SU-DHL-6 (cell line): ENCODE measurements around the gene TPGS1.
"Not testable (repeated sequence)": the region's sequence is repeated elsewhere in the genome, so short reads cannot be mapped to it uniquely, and the experiment has no call there.

Experiments used
- H2AFZ ChIP-seq: fragments of 200-600 bp; sonication (generic); 2 replicates; pipeline ENCODE4 v1.6.1; 2014; ENCODE audit warnings: low read depth, mild to moderate bottlenecking, moderate library complexity, mixed read lengths, antibody characterized with exemption, low read length; ENCODE audit not compliant: severe bottlenecking
- H3F3A ChIP-seq: fragments of 200-600 bp; shearing (Covaris generic); 2 replicates; pipeline ENCODE4 v1.6.0; 2016; ENCODE audit warnings: antibody characterized with exemption, mild to moderate bottlenecking; ENCODE audit not compliant: insufficient read depth
- H3K27ac ChIP-seq: fragments of 200-600 bp; sonication (generic); 2 replicates; pipeline ENCODE4 v1.5.1; 2016; ENCODE audit warnings: low read depth, mild to moderate bottlenecking, low read length, moderate library complexity, mixed read lengths
- H3K27me3 ChIP-seq: fragments of 200-600 bp; sonication (generic), shearing (Covaris generic); 2 replicates; pipeline ENCODE4 v1.6.0; 2014; ENCODE audit warnings: mild to moderate bottlenecking, low read length
- H3K36me3 ChIP-seq: fragments of 200-600 bp; sonication (generic); 2 replicates; pipeline ENCODE4 v1.6.1; 2014; ENCODE audit warnings: mild to moderate bottlenecking, low read length, mixed read lengths
- H3K4me2 ChIP-seq: fragments of 300-600, 200-600 bp; shearing (Covaris generic), sonication (generic); 2 replicates; pipeline ENCODE4 v1.6.0; 2014; ENCODE audit warnings: low read length, low read depth, mild to moderate bottlenecking; ENCODE audit not compliant: poor library complexity, severe bottlenecking
- H3K4me3 ChIP-seq: fragments of 200-600 bp; sonication (generic); 2 replicates; pipeline ENCODE4 v1.5.1; 2014; ENCODE audit warnings: antibody characterized with exemption, low read length, mild to moderate bottlenecking, mixed read lengths; ENCODE audit not compliant: insufficient read depth, poor library complexity, severe bottlenecking
- H3K79me2 ChIP-seq: fragments of 200-600 bp; sonication (generic); 2 replicates; pipeline ENCODE4 v1.6.1; 2014; ENCODE audit warnings: mild to moderate bottlenecking, low read length, moderate library complexity; ENCODE audit not compliant: insufficient read depth
- H3K9ac ChIP-seq: fragments of 200-600 bp; sonication (generic); 2 replicates; pipeline ENCODE4 v1.7.0; 2014; ENCODE audit warnings: mild to moderate bottlenecking, low read length
- H3K9me2 ChIP-seq: fragments of 200-600 bp; sonication (generic); replicated peaks from 2 replicates; pipeline ENCODE4 v1.6.1; 2014; ENCODE audit warnings: low read length; ENCODE audit not compliant: insufficient read depth
- H3K9me3 ChIP-seq: fragments of 200-600 bp; sonication (generic); 2 replicates; pipeline ENCODE4 v1.6.1; 2014; ENCODE audit warnings: low read length, mixed read lengths; ENCODE audit not compliant: insufficient read depth
- H4K20me1 ChIP-seq: fragments of 200-600 bp; sonication (generic); 2 replicates; pipeline ENCODE4 v1.6.1; 2014; ENCODE audit warnings: low read depth, mild to moderate bottlenecking, antibody characterized with exemption, low read length, moderate library complexity, mixed read lengths
- EZH2phosphoT487 ChIP-seq: fragments of 200-600 bp; sonication (generic), shearing (Covaris generic); conservative IDR thresholded peaks from 2 replicates; pipeline ENCODE4 v1.6.1; 2018; ENCODE audit warnings: mild to moderate bottlenecking, antibody characterized with exemption, low read length, moderate library complexity, mixed read lengths
- TF ChIP-seq, protein P1 (sequence below): fragments of 200-600 bp; sonication (generic); IDR thresholded peaks from one replicate; pipeline ENCODE4 v1.5.1; 2017; ENCODE audit warnings: antibody characterized with exemption, mild to moderate bottlenecking, low read length, moderate library complexity; ENCODE audit not compliant: insufficient read depth, poor library complexity, severe bottlenecking

Gene TPGS1

DNA sequence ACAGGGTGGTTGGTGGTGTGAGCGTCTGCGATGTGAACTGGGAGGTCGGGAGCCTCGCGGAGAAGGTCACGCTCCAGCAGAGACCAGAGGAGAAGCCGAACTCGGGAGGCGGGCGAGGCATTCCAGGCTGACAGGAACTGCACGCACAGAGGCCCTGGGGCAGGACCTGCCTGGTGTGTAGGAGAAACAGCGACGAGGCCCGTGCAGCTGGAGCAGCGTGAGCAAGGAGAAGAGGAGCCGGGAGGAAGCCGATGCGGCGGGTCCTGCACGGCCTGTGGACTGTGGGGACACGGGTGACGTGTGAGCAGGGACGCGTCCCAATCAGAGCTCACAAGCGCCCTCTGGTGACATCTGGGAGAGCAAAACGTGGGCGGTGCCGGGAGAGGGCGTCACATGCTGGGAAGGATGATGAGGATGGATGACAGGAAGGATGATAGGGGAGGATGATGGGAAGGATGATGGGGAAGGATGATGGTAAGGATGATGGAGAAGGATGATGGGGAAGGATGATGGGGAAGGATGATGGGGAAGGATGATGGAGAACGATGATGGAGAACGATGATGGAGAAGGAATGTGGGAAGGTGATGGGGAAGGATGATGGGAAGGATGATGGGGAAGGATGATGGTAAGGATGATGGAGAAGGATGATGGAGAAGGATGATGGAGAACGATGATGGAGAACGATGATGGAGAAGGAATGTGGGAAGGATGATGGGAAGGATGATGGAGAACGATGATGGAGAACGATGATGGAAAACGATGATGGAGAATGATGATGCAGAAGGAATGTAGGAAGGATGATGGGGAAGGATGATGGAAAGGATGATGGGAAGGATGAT, 27.1 kb upstream of the TPGS1 start:
- H3F3A ChIP-seq: peaks cover 11% of the 10 kb centered on the region
- no peak overlapping the region for H3K4me2 ChIP-seq
- TF ChIP-seq EZH2phosphoT487: no peak
- TF ChIP-seq, protein P1, sequence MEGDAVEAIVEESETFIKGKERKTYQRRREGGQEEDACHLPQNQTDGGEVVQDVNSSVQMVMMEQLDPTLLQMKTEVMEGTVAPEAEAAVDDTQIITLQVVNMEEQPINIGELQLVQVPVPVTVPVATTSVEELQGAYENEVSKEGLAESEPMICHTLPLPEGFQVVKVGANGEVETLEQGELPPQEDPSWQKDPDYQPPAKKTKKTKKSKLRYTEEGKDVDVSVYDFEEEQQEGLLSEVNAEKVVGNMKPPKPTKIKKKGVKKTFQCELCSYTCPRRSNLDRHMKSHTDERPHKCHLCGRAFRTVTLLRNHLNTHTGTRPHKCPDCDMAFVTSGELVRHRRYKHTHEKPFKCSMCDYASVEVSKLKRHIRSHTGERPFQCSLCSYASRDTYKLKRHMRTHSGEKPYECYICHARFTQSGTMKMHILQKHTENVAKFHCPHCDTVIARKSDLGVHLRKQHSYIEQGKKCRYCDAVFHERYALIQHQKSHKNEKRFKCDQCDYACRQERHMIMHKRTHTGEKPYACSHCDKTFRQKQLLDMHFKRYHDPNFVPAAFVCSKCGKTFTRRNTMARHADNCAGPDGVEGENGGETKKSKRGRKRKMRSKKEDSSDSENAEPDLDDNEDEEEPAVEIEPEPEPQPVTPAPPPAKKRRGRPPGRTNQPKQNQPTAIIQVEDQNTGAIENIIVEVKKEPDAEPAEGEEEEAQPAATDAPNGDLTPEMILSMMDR: no peak
- no peaks in the 10 kb centered on the region for H3K36me3 ChIP-seq
- H3K27me3 ChIP-seq: no peaks in the 10 kb centered on the region
- H4K20me1 ChIP-seq: no peaks in the 10 kb centered on the region
- H3K9ac ChIP-seq: no peak overlapping the region
- no peak overlapping the region for H3K27ac ChIP-seq
- no peaks in the 10 kb centered on the region for H3K79me2 ChIP-seq
- H3K9me2 ChIP-seq: no peaks in the 10 kb centered on the region
- H3K9me3 ChIP-seq: peaks cover 16% of the 10 kb centered on the region; the same call in 1 of the 2 replicates
- H3K4me3 ChIP-seq: no peak overlapping the region
- no peak overlapping the region for H2AFZ ChIP-seq

DNA sequence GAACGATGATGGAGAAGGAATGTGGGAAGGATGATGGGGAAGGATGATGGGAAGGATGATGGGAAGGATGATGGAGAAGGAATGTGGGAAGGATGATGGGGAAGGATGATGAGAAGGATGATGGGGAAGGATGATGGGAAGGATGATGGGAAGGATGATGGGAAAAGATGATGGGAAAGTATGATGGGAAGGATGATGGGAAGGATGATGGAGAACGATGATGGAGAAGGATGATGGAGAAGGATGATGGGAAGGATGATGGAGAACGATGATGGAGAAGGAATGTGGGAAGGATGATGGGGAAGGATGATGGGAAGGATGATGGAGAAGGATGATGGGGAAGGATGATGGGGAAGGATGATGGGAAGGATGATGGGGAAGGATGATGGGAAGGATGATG, 26.2 kb upstream of the TPGS1 start:
- not testable (repeated sequence) for H2AFZ ChIP-seq, H3K9ac ChIP-seq, H3K79me2 ChIP-seq, H3K27ac ChIP-seq, H4K20me1 ChIP-seq, H3K4me3 ChIP-seq, H3K36me3 ChIP-seq, H3K4me2 ChIP-seq, H3K27me3 ChIP-seq, H3K9me2 ChIP-seq
- H3F3A ChIP-seq: peaks cover 11% of the 10 kb centered on the region
- H3K9me3 ChIP-seq: peaks cover 16% of the 10 kb centered on the region; the same call in 1 of the 2 replicates

DNA sequence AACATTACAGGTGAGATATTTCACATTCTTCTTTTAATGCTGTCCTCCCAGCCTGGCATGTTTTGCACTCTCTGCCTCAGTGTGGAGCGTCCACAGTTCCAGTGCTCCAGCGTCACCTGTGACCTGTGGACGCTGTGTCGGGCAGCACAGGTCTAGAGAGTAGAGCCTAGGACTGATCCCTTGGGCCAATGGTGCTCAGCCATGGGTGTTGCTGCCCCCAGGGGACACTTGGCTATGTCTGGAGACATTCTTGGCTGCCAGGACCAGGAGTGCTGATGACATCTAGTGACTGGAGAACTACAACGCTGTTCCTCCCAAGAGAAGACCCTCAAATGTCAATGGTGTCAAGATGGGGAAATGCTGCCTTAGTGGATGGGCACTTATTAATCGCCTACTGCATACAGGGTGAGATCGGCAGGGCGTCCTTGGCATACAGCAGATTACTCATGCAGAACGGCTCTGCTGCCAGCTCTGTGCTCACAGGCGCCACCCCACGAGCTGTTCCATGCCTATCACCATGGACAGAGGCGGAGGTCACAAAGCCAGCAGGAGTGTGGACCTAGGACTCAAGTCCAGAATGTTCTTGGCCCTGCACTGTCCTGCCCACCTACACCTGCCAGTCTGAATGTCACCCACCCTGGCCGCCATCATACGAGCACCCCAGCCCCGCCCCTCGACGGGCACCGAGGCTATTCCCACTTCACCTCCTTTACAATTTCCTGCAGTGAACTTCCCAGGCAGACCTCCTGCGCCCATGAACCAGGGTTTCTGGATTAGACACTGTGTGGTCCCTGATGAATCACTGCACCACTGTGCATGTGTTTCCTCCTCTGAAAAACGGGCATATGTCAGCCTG, 24.9 kb upstream of the TPGS1 start:
- Histone ChIP-seq H3K9ac (no peak overlapping the region), H3K79me2 (no peaks in the 10 kb centered on the region), H3K4me2 (no peak overlapping the region), H3K4me3 (no peak overlapping the region), H4K20me1 (no peaks in the 10 kb centered on the region), H3K27ac (no peak overlapping the region), H3K9me2 (no peaks in the 10 kb centered on the region), H3K9me3 (peaks cover 16% of the 10 kb centered on the region; the same call in 1 of the 2 replicates), H3K36me3 (no peaks in the 10 kb centered on the region), H3F3A (peaks cover 11% of the 10 kb centered on the region), H3K27me3 (no peaks in the 10 kb centered on the region), H2AFZ (no peak overlapping the region)
- TF ChIP-seq, protein P1: no peak
- TF ChIP-seq EZH2phosphoT487: no peak
